OCI-LY7 (cell line): ENCODE results near the gene PDHX. TPM values are rescaled to one million over a fixed set of nuclear protein-coding genes. Genes with fewer than 3 reads are reported as not detected.

Source experiments
- BruUV-seq: library from RNA; stranded (reverse); fragments of 400-500 nt; replicated peaks from 2 replicates; lab custom pipeline; 2021; lab: Mats Ljungman, UMichigan
- CTCF ChIA-PET: fragments of 300-600 bp; sonication (Branson Sonifier 250); formaldehyde crosslinking; loops from one replicate; lab custom pipeline; 2022; ENCODE audit warnings: antibody characterized with exemption; ENCODE audit not compliant: unreplicated experiment; lab: Charles Lee
- POLR2A ChIA-PET: fragments of 300-600 bp; sonication (Branson Sonifier 250); formaldehyde crosslinking; loops from one replicate; lab custom pipeline; 2022; ENCODE audit warnings: antibody characterized with exemption; lab: Charles Lee
- DNase-seq: peaks from one replicate; pipeline ENCODE4 v3.0.0-alpha.2; 2015; ENCODE audit warnings: low spot score
- H2AFZ ChIP-seq: fragments of 200-600 bp; sonication (generic), shearing (Covaris generic); 2 replicates; pipeline ENCODE4 v1.6.1; 2014; ENCODE audit warnings: mild to moderate bottlenecking, antibody characterized with exemption, low read length, moderate library complexity
- H3K27ac ChIP-seq: fragments of 200-600 bp; sonication (generic); 2 replicates; pipeline ENCODE4 v1.5.1; 2014; ENCODE audit warnings: mixed run types, low read depth, mild to moderate bottlenecking, moderate library complexity, low read length, inconsistent platforms; ENCODE audit not compliant: poor library complexity, severe bottlenecking
- H3K36me3 ChIP-seq: fragments of 200-600 bp; sonication (generic); 2 replicates; pipeline ENCODE4 v1.6.1; 2014; ENCODE audit warnings: mild to moderate bottlenecking, antibody characterized with exemption, low read length, moderate library complexity, mixed read lengths; ENCODE audit not compliant: insufficient read depth
- H3K4me1 ChIP-seq: fragments of 200-600 bp; sonication (generic); 2 replicates; pipeline ENCODE4 v1.5.1; 2014; ENCODE audit warnings: mild to moderate bottlenecking, low read length; ENCODE audit not compliant: insufficient read depth, poor library complexity, severe bottlenecking
- H3K4me2 ChIP-seq: fragments of 200-600 bp; sonication (generic); 2 replicates; pipeline ENCODE4 v1.6.1; 2014; ENCODE audit warnings: mild to moderate bottlenecking, low read length
- H3K4me3 ChIP-seq: fragments of 200-600 bp; sonication (generic); 2 replicates; pipeline ENCODE4 v1.5.1; 2014; ENCODE audit warnings: mild to moderate bottlenecking, low read depth, low read length; ENCODE audit not compliant: poor library complexity, severe bottlenecking
- H3K79me2 ChIP-seq: fragments of 200-600 bp; sonication (generic); 2 replicates; pipeline ENCODE4 v1.6.1; 2016; ENCODE audit warnings: low read depth, mild to moderate bottlenecking, low read length, moderate library complexity, mixed read lengths; ENCODE audit not compliant: insufficient read depth
- H3K9me2 ChIP-seq: fragments of 200-600 bp; sonication (generic); 2 replicates; pipeline ENCODE4 v1.6.1; 2016; ENCODE audit warnings: mild to moderate bottlenecking, low read length, mixed read lengths; ENCODE audit not compliant: insufficient read depth
- H3K9me3 ChIP-seq: fragments of 200-600 bp; sonication (generic); 2 replicates; pipeline ENCODE4 v1.6.1; 2014; ENCODE audit warnings: mild to moderate bottlenecking, mixed run types, low read length, mixed read lengths
- H4K20me1 ChIP-seq: fragments of 200-600 bp; sonication (generic); 2 replicates; pipeline ENCODE4 v1.6.1; 2014; ENCODE audit warnings: mild to moderate bottlenecking, antibody characterized with exemption, low read length, moderate library complexity, mixed read lengths; ENCODE audit not compliant: insufficient read depth
- EZH2phosphoT487 ChIP-seq: fragments of 200-600 bp; sonication (generic); IDR thresholded peaks from 2 replicates; pipeline ENCODE4 v1.6.1; 2018; ENCODE audit warnings: low read depth, borderline replicate concordance, mild to moderate bottlenecking, mixed run types, antibody characterized with exemption, low read length, moderate library complexity, mixed read lengths
- intact Hi-C: fragments of 100-400 bp; cut with micrococcal nuclease; formaldehyde crosslinking; loops from one replicate; pipeline ENCODE4 v1.10.0; 2022; ENCODE audit not compliant: unreplicated experiment
- total RNA-seq, 2 experiments: library from RNA; depleted of rRNA in 1 of 2; stranded (reverse); fragments of >200 nt in 1 of 2; shearing (Covaris generic) in 1 of 2; gene quantifications; 2 replicates each; pipeline ENCODE4 v1.2.3, GENCODE V29; 2014 to 2022
- TF ChIP-seq, protein P1 (sequence below): fragments of 200-600 bp; sonication (generic); conservative IDR thresholded peaks from 2 replicates; pipeline ENCODE4 v1.5.1; 2014; ENCODE audit warnings: mild to moderate bottlenecking, antibody characterized with exemption, low read length, moderate library complexity, mixed read lengths

Gene PDHX
- total RNA-seq, 2 experiments from 2014 or later = 18.0 to 50.9 TPM

- intact Hi-C loops = no loop called here
- BruUV-seq = no TSS peak
Observed at GRCh38 chr11:35035894-35036408, 119.5 kb downstream of the PDHX start.

GRCh38 chr11:35036639-35037038 is 120.2 kb downstream of the PDHX start:
- intact Hi-C loops = no loop called here
- BruUV-seq = no TSS peak
- no peaks in the 10 kb centered on the region for H3K79me2 ChIP-seq
- no peaks in the 10 kb centered on the region for H4K20me1 ChIP-seq
- TF ChIP-seq, protein P1, sequence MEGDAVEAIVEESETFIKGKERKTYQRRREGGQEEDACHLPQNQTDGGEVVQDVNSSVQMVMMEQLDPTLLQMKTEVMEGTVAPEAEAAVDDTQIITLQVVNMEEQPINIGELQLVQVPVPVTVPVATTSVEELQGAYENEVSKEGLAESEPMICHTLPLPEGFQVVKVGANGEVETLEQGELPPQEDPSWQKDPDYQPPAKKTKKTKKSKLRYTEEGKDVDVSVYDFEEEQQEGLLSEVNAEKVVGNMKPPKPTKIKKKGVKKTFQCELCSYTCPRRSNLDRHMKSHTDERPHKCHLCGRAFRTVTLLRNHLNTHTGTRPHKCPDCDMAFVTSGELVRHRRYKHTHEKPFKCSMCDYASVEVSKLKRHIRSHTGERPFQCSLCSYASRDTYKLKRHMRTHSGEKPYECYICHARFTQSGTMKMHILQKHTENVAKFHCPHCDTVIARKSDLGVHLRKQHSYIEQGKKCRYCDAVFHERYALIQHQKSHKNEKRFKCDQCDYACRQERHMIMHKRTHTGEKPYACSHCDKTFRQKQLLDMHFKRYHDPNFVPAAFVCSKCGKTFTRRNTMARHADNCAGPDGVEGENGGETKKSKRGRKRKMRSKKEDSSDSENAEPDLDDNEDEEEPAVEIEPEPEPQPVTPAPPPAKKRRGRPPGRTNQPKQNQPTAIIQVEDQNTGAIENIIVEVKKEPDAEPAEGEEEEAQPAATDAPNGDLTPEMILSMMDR = no peak
- TF ChIP-seq EZH2phosphoT487 = no peak
- no peak overlapping the region for H2AFZ ChIP-seq
- no peak for DNase-seq
- no peaks in the 10 kb centered on the region for H3K9me3 ChIP-seq
- CTCF ChIA-PET = interaction anchor here (0.6 kb wide), 2 partner anchors 21 to 182 kb away, joined by 3 read pairs; no protein-coding TSS in a partner anchor
- H3K4me1 ChIP-seq = peaks cover 6% of the 10 kb centered on the region
- no peak overlapping the region for H3K4me3 ChIP-seq
- no peak overlapping the region for H3K4me2 ChIP-seq
- H3K27ac ChIP-seq = no peak overlapping the region
- H3K9me2 ChIP-seq = no peaks in the 10 kb centered on the region; the same call in 1 of the 2 replicates
- H3K36me3 ChIP-seq = no peaks in the 10 kb centered on the region
- POLR2A ChIA-PET = interaction anchor here (0.7 to 1.2 kb wide), 2 partner anchors 53 to 112 kb away, joined by 3 read pairs; no protein-coding TSS in a partner anchor

More at GRCh38 chr11:35035894-35036408, 119.5 kb downstream of the PDHX start:
- Histone ChIP-seq H3K36me3 (no peaks in the 10 kb centered on the region), H2AFZ (no peak overlapping the region), H3K4me1 (peaks cover 6% of the 10 kb centered on the region), H3K79me2 (no peaks in the 10 kb centered on the region), H3K4me2 (0 out of 2 replicates have a peak overlapping the region, but pooled peaks have one; percentile 12), H3K27ac (no peak overlapping the region), H3K4me3 (no peak overlapping the region), H3K9me2 (no peaks in the 10 kb centered on the region), H4K20me1 (no peaks in the 10 kb centered on the region), H3K9me3 (no peaks in the 10 kb centered on the region)
- ChIA-PET POLR2A (interaction anchor here (0.7 to 1.6 kb wide), 6 partner anchors 9 to 127 kb away, joined by 3 to 4 read pairs (median 3); no protein-coding TSS in a partner anchor), CTCF (no interaction called here)
- TF ChIP-seq, protein P1 = no peak
- TF ChIP-seq EZH2phosphoT487 = no peak
- DNase-seq = peak; percentile 29

- CTCF ChIA-PET = no interaction called here
- H3K27ac ChIP-seq = no peak overlapping the region
- no peak overlapping the region for H3K4me2 ChIP-seq
- no peaks in the 10 kb centered on the region for H4K20me1 ChIP-seq
- POLR2A ChIA-PET = interaction anchor here (0.5 to 0.7 kb wide), 2 partner anchors 31 to 110 kb away, joined by 3 read pairs; no protein-coding TSS in a partner anchor
- no peaks in the 10 kb centered on the region for H3K9me3 ChIP-seq
- no peak for DNase-seq
- TF ChIP-seq, protein P1 = no peak
- no peak for TF ChIP-seq EZH2phosphoT487
- no peak overlapping the region for H3K4me3 ChIP-seq
- intact Hi-C loops = no loop called here
- H3K4me1 ChIP-seq = peaks cover 6% of the 10 kb centered on the region
- no peaks in the 10 kb centered on the region for H3K36me3 ChIP-seq
- no TSS peak for BruUV-seq
- H3K79me2 ChIP-seq = no peaks in the 10 kb centered on the region
- H2AFZ ChIP-seq = no peak overlapping the region
- H3K9me2 ChIP-seq = no peaks in the 10 kb centered on the region; the same call in 1 of the 2 replicates
Observed at GRCh38 chr11:35038211-35038928, 122.0 kb downstream of the PDHX start.
